HepG2 (cell line): Measurements from ENCODE around the gene MAP1B.

ENCODE experiments used
- CHD4 ChIP-seq: fragments of 200-600 bp; sonication (generic); IDR thresholded peaks from 2 replicates; pipeline ENCODE4 v1.7.0; 2017; ENCODE audit warnings: mild to moderate bottlenecking, low read length, borderline replicate concordance
- CTCF ChIP-seq: sonication (generic); formaldehyde crosslinking; IDR thresholded peaks from 2 replicates; pipeline ENCODE4 v1.5.0; 2020; ENCODE audit warnings: mild to moderate bottlenecking, missing genetic modification reagents, moderate library complexity
- DPF2 ChIP-seq: sonication (generic); formaldehyde crosslinking; IDR thresholded peaks from 2 replicates; pipeline ENCODE4 v1.4.0; 2020; ENCODE audit warnings: mild to moderate bottlenecking, low read depth, missing genetic modification reagents, borderline replicate concordance
- NFATC3 ChIP-seq: sonication (generic); formaldehyde crosslinking; IDR thresholded peaks from 2 replicates; pipeline ENCODE4 v1.5.1; 2020; ENCODE audit warnings: mild to moderate bottlenecking, missing genetic modification reagents

GRCh38 chr5:72194846-72195245 lies 87.6 kb downstream of the MAP1B start:
- TF ChIP-seq CTCF (CRISPR knock-in tag) (no peak), NFATC3 (CRISPR knock-in tag) (no peak), DPF2 (CRISPR knock-in tag) (no peak), CHD4 (no peak)
